GM21723 (cell line): ENCODE data around the gene REV1.
A peak's percentile ranks its signal among the peaks of the same experiment; 100 is the strongest.
"Not testable (repeated sequence)": the region's sequence is repeated elsewhere in the genome, so short reads cannot be mapped to it uniquely, and the experiment has no call there.

Experiments used
- ATAC-seq: cut with Tn5 transposase; IDR thresholded peaks from one replicate; pipeline ENCODE4 v1.9.1; 2021; ENCODE audit warnings: mild to moderate bottlenecking, moderate library complexity; ENCODE audit not compliant: unreplicated experiment

The REV1 gene

DNA sequence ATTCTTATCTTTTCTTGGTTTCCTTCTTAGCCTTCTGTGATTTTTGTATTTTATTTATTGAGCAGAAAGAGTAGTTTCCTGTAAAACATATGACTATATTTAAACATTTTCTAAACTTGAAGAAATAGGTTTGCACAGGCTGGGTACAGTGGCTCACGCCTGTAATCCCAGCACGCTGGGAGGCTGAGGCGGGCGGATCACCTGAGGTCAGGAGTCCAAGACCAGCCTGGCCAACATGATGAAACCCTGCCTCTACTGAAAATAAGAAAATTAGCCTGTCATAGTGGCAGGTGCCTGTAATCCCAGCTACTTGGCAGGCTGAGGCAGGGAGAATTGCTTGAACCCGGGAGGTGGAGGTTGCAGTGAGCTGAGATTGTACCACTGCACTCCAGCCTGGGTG is 121.0 kb downstream of the REV1 start:
- not testable (repeated sequence) for ATAC-seq

DNA sequence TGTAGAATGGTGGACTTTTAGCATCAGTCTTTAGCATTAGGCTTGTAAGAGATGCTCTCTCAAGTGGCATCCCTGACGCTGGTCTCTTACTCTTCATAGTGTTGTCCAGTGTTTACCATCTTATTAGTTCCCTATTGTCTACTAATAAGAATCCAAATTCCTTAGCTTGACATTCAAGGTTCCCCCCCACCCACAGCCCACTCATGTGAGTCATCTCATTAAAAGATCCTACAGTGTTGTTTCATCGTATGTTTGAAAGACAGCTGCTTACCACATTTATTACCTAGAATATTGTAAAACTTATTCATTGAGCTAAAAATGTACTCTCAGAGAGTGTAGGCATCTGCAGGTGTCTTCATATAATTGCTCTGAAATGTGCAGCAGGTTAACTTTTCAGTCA is 124.2 kb downstream of the REV1 start:
- ATAC-seq, result no peak

DNA sequence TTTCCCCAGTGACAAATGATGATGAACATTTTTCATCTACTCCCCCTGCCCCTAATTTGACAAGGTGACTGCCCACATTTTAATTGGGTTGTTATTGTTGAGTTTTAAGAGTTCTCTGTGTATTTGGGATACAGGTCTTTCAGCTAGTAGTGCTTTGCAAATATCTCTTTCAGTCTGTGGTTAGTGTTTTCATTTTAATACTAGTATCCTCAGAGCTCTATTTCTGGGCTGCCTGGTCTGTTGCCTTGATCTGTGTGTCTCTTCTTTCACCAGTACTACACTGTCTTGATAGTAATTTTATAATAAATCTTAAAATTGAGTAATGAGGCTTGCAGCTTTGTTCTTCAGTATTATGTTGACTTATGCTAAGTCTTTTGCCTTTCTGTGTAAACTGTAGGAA is 133.0 kb downstream of the REV1 start:
- ATAC-seq, result peak; percentile 75

DNA sequence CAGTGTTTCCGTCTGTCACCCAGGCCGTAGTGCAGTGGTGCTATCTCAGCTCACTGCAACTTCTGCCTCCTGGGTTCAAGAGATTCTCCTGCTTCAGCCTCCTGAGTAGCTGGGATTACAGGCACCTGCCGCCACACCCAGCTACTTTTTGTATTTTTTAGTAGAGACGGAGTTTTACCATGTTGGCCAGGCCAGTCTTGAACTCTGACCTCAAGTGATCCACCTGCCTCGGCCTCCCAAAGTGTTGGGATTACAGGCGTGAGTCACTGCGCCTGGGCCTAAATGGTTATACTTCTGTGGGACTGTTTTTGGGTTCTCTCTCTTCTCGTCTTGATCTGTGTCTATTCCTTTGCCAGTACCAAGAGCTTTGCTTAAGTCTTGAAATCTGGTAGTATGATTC is 135.0 kb downstream of the REV1 start:
- ATAC-seq, result not testable (repeated sequence)

DNA sequence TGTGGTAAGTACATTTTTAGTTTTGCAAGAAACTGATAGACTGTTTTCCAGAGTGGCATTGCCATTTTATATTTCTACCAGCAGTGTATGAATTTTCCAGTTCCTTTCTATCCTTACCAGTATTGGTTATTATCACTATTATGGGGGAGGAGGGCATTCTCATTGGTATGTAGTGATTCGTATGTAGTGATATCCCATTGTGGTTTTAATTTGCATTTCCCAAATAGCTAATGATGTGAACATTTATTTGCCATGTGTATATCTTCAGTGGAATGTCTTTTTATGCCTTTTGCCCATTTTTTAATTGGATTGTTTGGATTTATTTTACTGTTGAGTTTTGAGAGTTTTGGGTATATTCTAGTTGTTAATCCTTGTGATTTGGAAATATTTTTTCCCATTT is 135.7 kb downstream of the REV1 start:
- ATAC-seq, result no peak
